HG03571 (cell line): ENCODE measurements around the gene NEXN.

ENCODE experiments used
- ATAC-seq: cut with Tn5 transposase; IDR thresholded peaks from one replicate; pipeline ENCODE4 v1.9.1; 2021; ENCODE audit not compliant: unreplicated experiment

NEXN gene

GRCh38 chr1:77888081-77888780, at the start of gene NEXN:
Gene NEXN (plus strand): TSS chr1:77888624. CDS start chr1:77916107, 27,483 bp downstream.
- ATAC-seq: peak; percentile 31

GRCh38 chr1:77841574-77841973, 46.9 kb upstream of the NEXN start:
- no peak for ATAC-seq

- ATAC-seq: no peak
Measured at GRCh38 chr1:77845951-77846350, 42.5 kb upstream of the NEXN start.

- no peak for ATAC-seq
Measured at GRCh38 chr1:77846966-77847365, 41.5 kb upstream of the NEXN start.

- no peak for ATAC-seq
Measured at GRCh38 chr1:77847621-77848080, 40.8 kb upstream of the NEXN start.

GRCh38 chr1:77850082-77850481, 38.3 kb upstream of the NEXN start:
- no peak for ATAC-seq

- ATAC-seq: no peak
Measured at GRCh38 chr1:77857552-77857951, 30.9 kb upstream of the NEXN start.

- no peak for ATAC-seq
Measured at GRCh38 chr1:77858725-77859124, 29.7 kb upstream of the NEXN start.

GRCh38 chr1:77859248-77859647, 29.2 kb upstream of the NEXN start:
- ATAC-seq: no peak

- no peak for ATAC-seq
Measured at GRCh38 chr1:77866296-77866695, 22.1 kb upstream of the NEXN start.

GRCh38 chr1:77872645-77873044, 15.8 kb upstream of the NEXN start:
- no peak for ATAC-seq

- no peak for ATAC-seq
Measured at GRCh38 chr1:77873461-77873860, 15.0 kb upstream of the NEXN start.

- no peak for ATAC-seq
Measured at GRCh38 chr1:77874804-77875445, 13.5 kb upstream of the NEXN start.

- no peak for ATAC-seq
Measured at GRCh38 chr1:77876884-77877283, 11.5 kb upstream of the NEXN start.

GRCh38 chr1:77881061-77881460, 7.4 kb upstream of the NEXN start:
- ATAC-seq: no peak

- no peak for ATAC-seq
Measured at GRCh38 chr1:77882411-77882810, 6.0 kb upstream of the NEXN start.

GRCh38 chr1:77888781-77889642, 588 bp downstream of the NEXN start:
- ATAC-seq: peak; percentile 61

GRCh38 chr1:77889671-77890070, 1.2 kb downstream of the NEXN start:
- ATAC-seq: no peak

GRCh38 chr1:77891200-77891599, 2.8 kb downstream of the NEXN start:
- no peak for ATAC-seq

GRCh38 chr1:77899647-77900320, 11.4 kb downstream of the NEXN start:
- no peak for ATAC-seq

GRCh38 chr1:77900687-77901293, 12.4 kb downstream of the NEXN start:
- ATAC-seq: no peak
